Effector CD4-positive, alpha-beta T cell (primary cell): ENCODE measurements around the gene CPN2.

Source experiments
- DNase-seq: peaks from one replicate; pipeline ENCODE4 v3.0.0-alpha.2; 2020

CPN2 gene

GRCh38 chr3:194292331-194292730 lies 58.8 kb downstream of the CPN2 start:
- DNase-seq = no peak
